ENCODE results near the gene PERP. TPM values are rescaled to one million over a fixed set of nuclear protein-coding genes. Genes with fewer than 3 reads are reported as not detected.

The PERP gene
- polyA plus RNA-seq, 1 of the 3 experiments (the other 2 are of a cell fraction): 0.02 TPM

- no peaks in the 10 kb centered on the region for H3K79me2 ChIP-seq (ENCODE audit: insufficient read depth)
- H3K36me3 ChIP-seq (replicated peaks in 1 of 2; ENCODE audit: control insufficient read depth in 1 of 2, insufficient read depth in 2 of 2, low read length in 1 of 2): no peaks in the 10 kb centered on the region
- H3K27ac ChIP-seq (ENCODE audit: low read depth in 2 of 2, low read length in 1 of 2): no peak overlapping the region
- no peak overlapping the region for H3K9ac ChIP-seq
- H3K4me3 ChIP-seq (ENCODE audit: low read depth in 2 of 2, low read length in 1 of 2): no peak overlapping the region
- POLR2A ChIA-PET: no interaction called here
- no peaks in the 10 kb centered on the region for H4K20me1 ChIP-seq (ENCODE audit: insufficient read depth)
- no peak for TF ChIP-seq TAF1 (IDR thresholded peaks at IDR 0.05; ENCODE audit: borderline replicate concordance, low read depth, low read length)
- no peak for TF ChIP-seq JUND (IDR thresholded peaks at IDR 0.05)
- no peak for TF ChIP-seq SMC3 (IDR thresholded peaks at IDR 0.05; ENCODE audit: low read depth, low read length)
- no peak for TF ChIP-seq RAD21 (IDR thresholded peaks at IDR 0.05; ENCODE audit: low read length)
- no peak for TF ChIP-seq PBX3 (IDR thresholded peaks at IDR 0.05)
- no peak for TF ChIP-seq ELF1 (IDR thresholded peaks at IDR 0.05)
- TF ChIP-seq TEAD4 (IDR thresholded peaks at IDR 0.05; ENCODE audit: borderline replicate concordance, insufficient read depth): no peak
- no peak for TF ChIP-seq NFIC (IDR thresholded peaks at IDR 0.05; ENCODE audit: borderline replicate concordance)
- no peak for TF ChIP-seq RXRA (IDR thresholded peaks at IDR 0.05; ENCODE audit: borderline replicate concordance, low read depth)
- no peak for TF ChIP-seq EZH2phosphoT487 (IDR thresholded peaks at IDR 0.05; ENCODE audit: borderline replicate concordance, low read depth)
- no peak for TF ChIP-seq YY1 (IDR thresholded peaks at IDR 0.05; ENCODE audit: low read depth)
- TF ChIP-seq POLR2AphosphoS5 (IDR thresholded peaks at IDR 0.05; ENCODE audit: low read depth, low read length): no peak
- no peak for TF ChIP-seq MEF2A (IDR thresholded peaks at IDR 0.05; ENCODE audit: borderline replicate concordance, low read depth)
- TF ChIP-seq, protein P1, sequence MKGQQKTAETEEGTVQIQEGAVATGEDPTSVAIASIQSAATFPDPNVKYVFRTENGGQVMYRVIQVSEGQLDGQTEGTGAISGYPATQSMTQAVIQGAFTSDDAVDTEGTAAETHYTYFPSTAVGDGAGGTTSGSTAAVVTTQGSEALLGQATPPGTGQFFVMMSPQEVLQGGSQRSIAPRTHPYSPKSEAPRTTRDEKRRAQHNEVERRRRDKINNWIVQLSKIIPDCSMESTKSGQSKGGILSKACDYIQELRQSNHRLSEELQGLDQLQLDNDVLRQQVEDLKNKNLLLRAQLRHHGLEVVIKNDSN (IDR thresholded peaks at IDR 0.05; ENCODE audit: borderline replicate concordance, low read depth): no peak
- TF ChIP-seq, protein P2, sequence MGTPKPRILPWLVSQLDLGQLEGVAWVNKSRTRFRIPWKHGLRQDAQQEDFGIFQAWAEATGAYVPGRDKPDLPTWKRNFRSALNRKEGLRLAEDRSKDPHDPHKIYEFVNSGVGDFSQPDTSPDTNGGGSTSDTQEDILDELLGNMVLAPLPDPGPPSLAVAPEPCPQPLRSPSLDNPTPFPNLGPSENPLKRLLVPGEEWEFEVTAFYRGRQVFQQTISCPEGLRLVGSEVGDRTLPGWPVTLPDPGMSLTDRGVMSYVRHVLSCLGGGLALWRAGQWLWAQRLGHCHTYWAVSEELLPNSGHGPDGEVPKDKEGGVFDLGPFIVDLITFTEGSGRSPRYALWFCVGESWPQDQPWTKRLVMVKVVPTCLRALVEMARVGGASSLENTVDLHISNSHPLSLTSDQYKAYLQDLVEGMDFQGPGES (IDR thresholded peaks at IDR 0.05; ENCODE audit: low read depth, low read length): no peak
- TF ChIP-seq FOXM1 (IDR thresholded peaks at IDR 0.05; ENCODE audit: low read depth): no peak
- H3K4me1 ChIP-seq (ENCODE audit: control insufficient read depth in 1 of 2, insufficient read depth in 2 of 2, low read depth in 1 of 2, low read length in 1 of 2): no peaks in the 10 kb centered on the region
- no peaks in the 10 kb centered on the region for H3K9me2 ChIP-seq
- WGBS (ENCODE audit: low lambda C conversion rate): 5% methylated on average over 1 of the region's 1 CpG
- no peak overlapping the region for H2AFZ ChIP-seq (ENCODE audit: low read depth)
- CTCF ChIA-PET: no interaction called here
- H3K9me3 ChIP-seq: no peaks in the 10 kb centered on the region
- no peak overlapping the region for H3K4me2 ChIP-seq
- DNase-seq: no peak
- no peaks in the 10 kb centered on the region for H3F3A ChIP-seq (replicated peaks; ENCODE audit: insufficient read depth)
- no peaks in the 10 kb centered on the region for H3K27me3 ChIP-seq (ENCODE audit: insufficient read depth)
These were observed 62.2 kb downstream of the PERP start for GRCh38 chr6:138044972-138045371.

- DNase-seq: no peak
- no peak overlapping the region for H3K4me2 ChIP-seq
- H3K27me3 ChIP-seq (ENCODE audit: insufficient read depth): no peaks in the 10 kb centered on the region
- H3K4me1 ChIP-seq (ENCODE audit: control insufficient read depth in 1 of 2, insufficient read depth in 2 of 2, low read depth in 1 of 2, low read length in 1 of 2): no peaks in the 10 kb centered on the region
- CTCF ChIA-PET: no interaction called here
- H3K9me3 ChIP-seq: no peaks in the 10 kb centered on the region
- no peaks in the 10 kb centered on the region for H3K36me3 ChIP-seq (replicated peaks in 1 of 2; ENCODE audit: control insufficient read depth in 1 of 2, insufficient read depth in 2 of 2, low read length in 1 of 2)
- H3K4me3 ChIP-seq (ENCODE audit: low read depth in 2 of 2, low read length in 1 of 2): no peak overlapping the region
- no peaks in the 10 kb centered on the region for H4K20me1 ChIP-seq (ENCODE audit: insufficient read depth)
- H3K9ac ChIP-seq: no peak overlapping the region
- WGBS (ENCODE audit: low lambda C conversion rate): under 1% methylated on average over 4 of the region's 4 CpGs
- no peaks in the 10 kb centered on the region for H3F3A ChIP-seq (replicated peaks; ENCODE audit: insufficient read depth)
- no peaks in the 10 kb centered on the region for H3K79me2 ChIP-seq (ENCODE audit: insufficient read depth)
- H3K9me2 ChIP-seq: no peaks in the 10 kb centered on the region
- POLR2A ChIA-PET: no interaction called here
- H2AFZ ChIP-seq (ENCODE audit: low read depth): no peak overlapping the region
- H3K27ac ChIP-seq (ENCODE audit: low read depth in 2 of 2, low read length in 1 of 2): no peak overlapping the region
- TF ChIP-seq, protein P3, sequence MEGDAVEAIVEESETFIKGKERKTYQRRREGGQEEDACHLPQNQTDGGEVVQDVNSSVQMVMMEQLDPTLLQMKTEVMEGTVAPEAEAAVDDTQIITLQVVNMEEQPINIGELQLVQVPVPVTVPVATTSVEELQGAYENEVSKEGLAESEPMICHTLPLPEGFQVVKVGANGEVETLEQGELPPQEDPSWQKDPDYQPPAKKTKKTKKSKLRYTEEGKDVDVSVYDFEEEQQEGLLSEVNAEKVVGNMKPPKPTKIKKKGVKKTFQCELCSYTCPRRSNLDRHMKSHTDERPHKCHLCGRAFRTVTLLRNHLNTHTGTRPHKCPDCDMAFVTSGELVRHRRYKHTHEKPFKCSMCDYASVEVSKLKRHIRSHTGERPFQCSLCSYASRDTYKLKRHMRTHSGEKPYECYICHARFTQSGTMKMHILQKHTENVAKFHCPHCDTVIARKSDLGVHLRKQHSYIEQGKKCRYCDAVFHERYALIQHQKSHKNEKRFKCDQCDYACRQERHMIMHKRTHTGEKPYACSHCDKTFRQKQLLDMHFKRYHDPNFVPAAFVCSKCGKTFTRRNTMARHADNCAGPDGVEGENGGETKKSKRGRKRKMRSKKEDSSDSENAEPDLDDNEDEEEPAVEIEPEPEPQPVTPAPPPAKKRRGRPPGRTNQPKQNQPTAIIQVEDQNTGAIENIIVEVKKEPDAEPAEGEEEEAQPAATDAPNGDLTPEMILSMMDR (IDR thresholded peaks at IDR 0.05): no peak
- TF ChIP-seq POLR2AphosphoS5 (IDR thresholded peaks at IDR 0.05; ENCODE audit: low read depth, low read length) (no peak), MEF2A (IDR thresholded peaks at IDR 0.05; ENCODE audit: borderline replicate concordance, low read depth) (no peak), EZH2phosphoT487 (IDR thresholded peaks at IDR 0.05; ENCODE audit: borderline replicate concordance, low read depth) (no peak), FOXJ3 (CRISPR knock-in tag; IDR thresholded peaks at IDR 0.05) (no peak), JUND (IDR thresholded peaks at IDR 0.05) (no peak), GATA2 (CRISPR knock-in tag; IDR thresholded peaks at IDR 0.05) (no peak), USF2 (IDR thresholded peaks at IDR 0.05; ENCODE audit: borderline replicate concordance, low read depth, low read length) (no peak), YY1 (IDR thresholded peaks at IDR 0.05; ENCODE audit: low read depth) (no peak), MXI1 (IDR thresholded peaks at IDR 0.05; ENCODE audit: low read depth, low read length) (no peak), SMC3 (IDR thresholded peaks at IDR 0.05; ENCODE audit: low read depth, low read length) (no peak), GABPA (IDR thresholded peaks at IDR 0.05; ENCODE audit: low read depth) (no peak)
- TF ChIP-seq, protein P2 (IDR thresholded peaks at IDR 0.05; ENCODE audit: low read depth, low read length): no peak
These were observed 62.8 kb downstream of the PERP start for GRCh38 chr6:138044458-138044857.

Measured in SK-N-SH (cell line).